CD4-positive, alpha-beta T cell treated with Interleukin-6 at 100 ng/mL for 8 hours (primary cell): ENCODE measurements around the gene LVRN.

ENCODE experiments used
- DNase-seq: peaks from one replicate; pipeline ENCODE4 v3.0.0-alpha.2; 2020; ENCODE audit warnings: mixed read lengths, low spot score

Gene LVRN

DNA sequence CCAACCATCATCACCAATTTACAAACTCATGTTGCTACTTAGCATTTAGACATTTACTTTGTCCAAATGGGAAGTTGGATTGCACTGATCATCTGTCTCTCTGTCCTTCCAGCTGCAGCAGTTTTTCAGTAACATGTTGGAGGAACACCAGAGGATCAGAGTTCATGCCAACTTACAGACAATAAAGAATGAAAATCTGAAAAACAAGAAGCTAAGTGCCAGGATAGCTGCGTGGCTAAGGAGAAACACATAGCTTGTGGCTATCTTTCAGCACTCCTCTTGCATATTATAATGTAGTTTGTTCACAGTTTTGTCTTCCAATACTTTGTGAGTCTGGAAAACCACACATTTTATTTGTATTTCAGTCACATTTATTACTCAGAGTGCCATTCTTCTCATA, 63.6 kb downstream of the LVRN start:
- DNase-seq = no peak

DNA sequence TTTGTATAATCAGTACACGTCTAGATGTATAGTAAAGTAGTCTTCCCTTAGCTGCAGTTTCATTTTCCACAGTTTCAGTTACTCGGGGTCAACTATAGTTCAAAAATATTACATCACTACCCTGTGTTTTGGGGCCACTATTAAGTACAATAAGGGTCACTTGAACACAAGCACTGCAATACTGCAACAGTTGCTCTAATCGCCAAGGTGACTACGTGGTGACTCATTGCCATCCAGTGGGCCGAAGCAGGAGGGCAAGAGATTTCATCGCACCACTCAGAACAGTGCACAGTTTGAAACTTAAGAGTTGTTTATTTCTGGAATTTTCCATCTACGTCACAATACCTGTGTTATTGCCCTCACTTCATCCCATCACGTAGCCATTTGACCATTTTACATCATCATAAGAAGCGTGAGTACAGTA, 69.8 kb downstream of the LVRN start, which contains the start of gene ARL14EPL:
ARL14EPL (plus strand) TSS at position 379 of the 424 bp plus-strand sequence. CDS start 18,994 bp downstream, outside the sequence.
- DNase-seq = no peak

DNA sequence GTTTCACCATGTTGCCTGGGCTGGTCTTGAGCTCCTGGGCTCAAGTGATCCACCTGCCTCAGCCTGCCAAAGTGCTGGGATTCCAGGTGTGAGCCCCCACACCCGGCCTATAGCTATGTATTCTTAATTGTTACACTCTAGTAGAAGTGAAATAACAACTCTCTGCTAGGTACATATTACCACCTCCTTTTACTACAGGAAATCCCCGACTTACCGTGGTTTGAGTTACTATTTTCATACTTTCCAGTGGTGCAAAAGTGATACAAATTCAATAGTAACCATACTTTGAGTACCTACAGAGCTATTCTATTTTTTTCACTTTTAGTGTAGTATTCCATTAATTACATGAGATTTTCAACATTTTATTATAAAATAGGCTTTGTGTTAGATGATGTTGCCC, 70.7 kb downstream of the LVRN start:
- no peak for DNase-seq

DNA sequence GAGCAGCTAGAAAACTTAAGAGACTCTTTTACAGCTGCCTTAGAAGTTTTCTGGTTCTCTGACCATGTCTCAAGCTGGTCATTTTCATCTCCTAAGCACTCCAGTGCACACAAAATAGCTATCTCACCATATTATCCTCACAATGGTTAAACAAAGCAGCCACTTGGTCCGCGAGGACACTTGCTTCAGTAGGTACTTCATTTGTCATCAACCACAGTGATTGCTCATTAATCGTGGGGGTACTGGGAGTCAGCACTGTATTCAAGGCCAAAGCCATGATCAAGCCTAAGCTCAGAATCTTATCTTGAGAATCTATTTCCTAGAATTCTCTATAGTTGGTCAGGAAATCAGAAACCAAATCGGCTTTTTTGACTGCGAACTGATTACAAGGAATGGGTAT, 72.8 kb downstream of the LVRN start:
- no peak for DNase-seq

DNA sequence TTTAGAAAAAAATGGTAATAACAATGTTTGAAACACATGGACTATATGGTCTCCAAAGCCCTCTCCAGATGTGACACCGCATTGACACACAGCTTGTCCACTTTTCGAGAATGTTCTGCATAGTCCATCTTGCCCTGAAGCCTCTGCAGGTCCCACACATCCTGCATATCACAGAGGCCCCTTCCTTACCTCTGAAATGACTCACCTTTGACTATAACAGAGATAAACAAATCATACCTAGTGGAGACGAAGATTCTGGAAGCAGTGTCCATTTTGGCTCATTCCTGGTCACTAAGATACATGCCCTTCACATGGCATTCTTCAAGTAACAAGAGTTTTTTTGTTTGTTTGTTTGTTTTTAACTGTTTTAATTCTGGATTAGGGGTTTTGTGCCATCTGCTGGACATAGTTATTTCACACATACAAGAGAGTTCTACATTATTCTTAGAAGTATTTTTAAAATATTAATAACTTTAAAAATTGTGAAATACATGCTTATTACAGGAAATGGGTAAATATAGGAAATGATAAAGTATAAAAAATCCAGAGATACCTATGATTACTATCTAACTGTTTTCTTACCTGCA, 75.1 kb downstream of the LVRN start:
- no peak for DNase-seq

DNA sequence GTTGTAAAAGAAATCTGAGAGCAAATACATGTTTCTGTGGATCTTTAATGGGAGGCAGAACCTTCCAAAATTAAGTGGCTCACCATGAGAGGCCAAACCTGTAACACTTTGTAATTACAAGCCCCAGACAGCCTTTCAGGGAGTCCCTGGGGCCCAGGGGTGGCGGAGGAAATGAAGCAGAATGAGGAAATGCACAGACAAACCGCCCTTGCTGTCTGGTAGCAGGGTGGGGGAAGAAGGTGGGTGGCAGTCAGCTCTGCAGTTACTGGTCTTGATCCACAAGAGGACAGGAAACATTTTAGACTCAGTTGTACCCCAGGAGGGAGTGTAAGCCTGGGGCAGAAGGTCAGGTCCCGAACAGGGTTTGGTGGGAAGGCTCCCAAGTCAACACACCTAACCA, 76.5 kb downstream of the LVRN start:
- no peak for DNase-seq

DNA sequence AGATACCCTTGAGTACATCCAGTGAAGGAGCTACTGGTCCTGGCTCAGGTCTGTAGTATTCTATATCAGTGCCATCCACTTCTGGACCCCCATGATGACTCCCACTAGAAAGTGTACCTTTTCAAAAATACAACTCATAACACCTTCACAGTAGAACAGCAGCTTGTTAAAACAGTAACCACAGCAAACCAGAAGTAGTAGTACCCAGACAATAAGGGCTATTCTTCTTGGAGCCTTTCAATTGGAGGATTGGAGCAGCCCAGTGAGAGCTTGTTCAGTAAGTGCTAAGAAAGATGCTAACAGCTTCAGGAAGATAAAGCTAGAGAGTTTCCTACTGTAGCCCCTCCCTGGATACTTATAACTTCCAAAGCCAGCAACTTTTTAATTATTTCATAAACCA, 80.1 kb downstream of the LVRN start:
- DNase-seq = no peak

DNA sequence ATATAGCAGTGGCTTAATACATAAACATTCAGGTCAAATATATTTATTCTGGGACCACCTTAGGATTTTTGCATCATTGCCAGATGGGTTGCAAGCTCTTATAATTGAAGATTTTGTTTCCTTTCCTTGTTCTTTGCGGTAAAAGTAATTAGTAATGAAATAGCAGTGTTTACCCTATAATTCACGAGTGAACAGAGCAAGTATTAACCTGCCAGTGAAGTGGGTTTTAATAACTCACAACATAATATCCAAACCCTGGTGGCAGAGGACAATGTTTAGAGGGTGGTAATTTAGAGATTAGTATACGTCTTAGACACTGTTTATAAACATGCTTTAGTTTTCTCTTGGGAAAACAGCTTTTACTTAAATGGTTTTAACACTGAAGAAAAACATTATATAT, 81.8 kb downstream of the LVRN start:
- no peak for DNase-seq

DNA sequence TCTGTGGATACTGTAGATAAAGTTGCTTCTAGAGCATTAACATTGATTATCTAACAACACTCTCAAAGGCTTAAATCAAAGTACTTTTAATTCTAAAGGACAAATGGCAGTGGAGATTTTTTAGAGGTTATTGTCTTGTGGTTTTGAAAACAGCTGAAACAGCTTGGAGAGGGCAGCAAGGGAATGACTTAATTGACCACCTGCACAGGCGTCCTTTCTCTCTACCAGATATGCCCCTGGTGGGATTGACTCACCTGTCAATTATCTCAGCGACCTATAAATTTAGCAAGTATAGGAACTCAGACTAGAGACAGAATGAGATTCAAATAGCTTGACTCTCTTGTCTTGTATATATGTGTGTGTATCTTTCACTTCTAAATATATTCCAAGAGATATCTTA, 83.5 kb downstream of the LVRN start:
- no peak for DNase-seq

DNA sequence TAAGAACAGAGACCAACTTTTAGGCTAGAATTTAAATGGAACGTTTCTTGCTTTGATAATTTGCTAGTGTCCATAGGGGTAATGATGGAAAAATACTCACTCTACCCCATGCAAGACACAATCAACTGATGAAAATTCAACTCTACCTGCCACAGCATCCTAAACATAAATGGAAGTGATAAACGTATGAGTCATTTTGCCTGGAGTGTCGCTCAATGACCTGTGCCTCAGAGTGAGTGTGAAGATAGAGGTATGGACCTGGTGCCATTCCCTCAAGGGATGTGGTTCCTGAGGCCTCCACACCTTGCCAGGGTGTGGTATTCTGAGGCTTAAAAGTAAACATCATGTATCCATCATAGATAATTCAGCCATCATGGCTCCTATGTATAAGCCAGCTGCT, 84.0 kb downstream of the LVRN start:
- DNase-seq = no peak

DNA sequence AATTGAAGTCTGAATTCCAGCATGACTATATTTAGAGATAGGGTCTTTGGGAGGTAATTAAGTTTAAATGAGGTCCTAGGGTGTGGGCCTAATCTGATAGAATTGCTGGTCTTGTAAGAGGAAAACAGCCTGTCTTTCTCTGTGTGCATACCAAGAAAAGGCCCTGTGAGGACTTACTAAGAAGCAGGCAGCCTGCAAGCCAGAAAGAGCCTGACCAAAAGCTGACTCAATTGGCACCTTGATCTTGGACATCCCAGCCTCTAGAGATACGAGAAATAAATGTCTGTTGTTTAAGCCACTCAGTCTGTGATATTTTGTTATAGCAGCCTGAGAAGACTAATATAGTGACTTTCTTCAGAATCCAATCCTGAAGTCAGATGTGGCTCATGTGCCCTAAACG, 84.5 kb downstream of the LVRN start:
- DNase-seq = no peak

DNA sequence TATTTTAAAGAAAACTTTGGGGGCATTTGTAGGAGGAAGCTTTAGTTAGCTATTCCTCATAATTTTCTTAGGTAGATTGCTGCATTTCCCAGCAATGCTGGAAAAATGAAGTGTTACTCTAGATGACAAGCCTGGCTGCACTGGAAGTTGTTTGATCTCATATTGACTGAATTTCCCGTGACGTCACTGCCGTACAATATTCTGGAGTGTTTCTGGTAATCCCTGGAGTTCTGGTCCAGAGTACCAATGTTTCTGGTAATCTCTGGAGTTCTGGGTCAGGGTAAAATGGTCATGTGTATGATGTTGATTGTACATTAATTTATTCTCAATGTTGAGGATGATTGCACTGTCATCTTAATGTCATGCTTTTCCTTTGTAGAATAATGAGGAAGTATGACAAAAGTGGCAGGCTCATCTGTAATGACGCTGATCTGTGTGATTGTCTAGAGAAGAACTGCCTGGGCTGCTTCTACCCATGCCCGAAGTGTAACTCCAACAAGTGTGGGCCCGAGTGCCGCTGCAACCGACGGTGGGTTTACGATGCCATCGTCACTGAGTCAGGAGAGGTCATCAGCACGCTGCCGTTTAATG, 96.2 kb downstream of the LVRN start:
- no peak for DNase-seq

DNA sequence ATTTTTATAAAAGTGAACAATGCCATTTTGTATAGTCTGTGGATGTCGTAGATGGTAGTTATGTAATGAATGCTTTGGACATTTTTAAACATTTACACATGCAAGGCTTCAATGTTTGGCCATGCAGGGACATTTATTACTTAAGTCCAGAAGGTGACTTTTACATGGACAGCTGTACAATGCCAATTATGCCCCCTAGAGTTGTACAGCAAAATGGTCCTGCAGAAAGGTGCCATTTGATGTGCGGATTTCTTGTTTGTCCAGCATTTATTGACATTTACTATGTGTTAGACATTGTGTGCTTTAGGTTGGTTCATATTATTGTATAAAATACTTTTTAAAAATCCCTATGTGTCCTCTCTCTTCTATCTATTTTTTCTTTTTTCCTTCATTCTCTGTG, 100.1 kb downstream of the LVRN start:
- DNase-seq = no peak

DNA sequence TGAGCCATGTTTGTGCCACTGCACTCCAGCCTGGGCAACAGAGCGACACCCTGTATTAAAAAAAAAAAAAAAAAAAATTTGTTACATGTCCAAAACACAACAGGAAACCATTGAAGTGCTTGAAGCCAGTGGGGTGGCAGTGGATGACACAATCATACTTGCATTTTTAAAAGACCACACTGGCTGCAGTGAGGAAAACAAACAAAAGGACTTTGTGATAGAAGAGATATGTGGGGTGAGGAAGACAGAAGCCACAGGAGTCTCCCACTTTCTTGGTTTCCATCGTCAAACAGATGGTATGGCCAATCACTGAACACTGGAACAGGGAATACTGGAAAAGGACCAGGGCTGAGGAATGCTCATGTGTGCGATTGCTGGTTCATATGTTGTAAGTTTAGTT, 101.7 kb downstream of the LVRN start:
- DNase-seq = no peak

DNA sequence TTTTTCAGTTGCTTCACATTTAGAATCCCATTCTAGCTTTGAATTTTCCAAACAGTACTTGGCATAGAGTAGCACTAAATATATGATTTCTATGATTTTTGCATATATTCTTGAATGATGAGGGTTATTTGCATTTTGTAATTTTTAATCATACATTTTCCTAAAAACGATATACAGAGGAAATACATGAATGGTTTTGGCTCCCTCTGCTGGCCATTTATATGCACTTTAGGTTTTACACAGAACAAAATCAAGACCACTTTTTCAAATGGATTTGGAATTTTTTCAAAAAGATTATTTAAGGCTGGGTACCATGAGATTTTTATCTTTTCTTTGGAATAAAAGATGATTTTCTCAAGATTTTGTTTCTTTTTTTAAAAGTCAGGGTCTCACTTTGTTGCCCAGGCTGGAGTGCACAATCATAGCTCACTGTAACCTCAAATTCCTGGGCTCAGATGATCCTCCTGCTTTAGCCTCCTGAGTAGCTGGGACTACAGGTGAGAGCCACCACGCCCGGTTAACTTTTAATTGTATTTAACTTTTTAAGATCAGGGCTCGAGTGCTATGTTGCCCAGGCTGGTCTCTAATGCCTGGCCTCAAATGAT, 105.9 kb downstream of the LVRN start:
- DNase-seq = peak; percentile 38

DNA sequence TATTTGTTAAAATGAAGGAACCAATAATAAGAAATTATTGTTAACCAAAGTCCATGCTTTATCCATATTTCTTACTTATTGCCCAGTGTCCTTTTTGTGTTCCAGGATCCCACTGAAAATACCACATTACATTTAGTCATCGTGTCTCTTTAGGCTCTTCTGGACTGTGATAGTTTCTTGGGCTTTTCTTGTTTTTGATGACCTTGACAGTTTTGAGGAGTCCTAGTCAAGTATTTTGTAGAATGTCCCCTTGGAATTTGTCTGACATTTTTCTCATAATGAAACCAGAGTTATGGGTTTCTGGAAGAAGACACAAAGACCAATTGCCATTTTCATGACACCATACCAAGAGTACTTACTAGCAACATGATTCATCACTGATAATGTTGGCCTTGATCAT, 108.9 kb downstream of the LVRN start:
- no peak for DNase-seq

DNA sequence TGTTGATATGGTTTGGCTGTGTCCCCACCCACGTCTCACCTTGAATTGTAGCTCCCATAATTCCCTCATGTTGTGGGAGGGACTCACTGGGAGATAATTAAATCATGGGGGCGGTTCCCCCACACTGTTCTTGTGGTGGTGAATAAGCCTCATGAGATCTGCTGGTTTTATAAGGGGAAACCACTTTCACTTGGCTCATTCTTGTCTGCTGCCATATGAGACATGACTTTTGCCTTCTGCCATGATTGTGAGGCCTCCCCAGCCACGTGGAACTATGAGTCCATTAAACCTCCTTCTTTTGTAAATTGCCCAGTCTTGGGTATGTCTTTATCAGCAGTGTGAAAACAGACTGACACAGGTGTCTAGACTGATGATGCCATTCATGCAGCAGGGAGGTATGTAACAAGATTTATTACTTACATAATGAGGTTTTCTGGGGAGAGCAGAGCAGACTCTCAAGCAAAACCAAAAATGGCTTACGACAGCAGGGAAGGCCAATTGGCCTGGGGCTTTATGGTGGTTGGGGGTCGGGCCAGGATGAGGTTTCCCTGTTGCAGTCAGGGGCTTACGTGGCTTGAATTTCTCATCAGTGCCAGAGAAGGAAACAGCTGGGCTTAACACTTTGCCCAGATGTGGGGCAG, 113.0 kb downstream of the LVRN start:
- DNase-seq = no peak

DNA sequence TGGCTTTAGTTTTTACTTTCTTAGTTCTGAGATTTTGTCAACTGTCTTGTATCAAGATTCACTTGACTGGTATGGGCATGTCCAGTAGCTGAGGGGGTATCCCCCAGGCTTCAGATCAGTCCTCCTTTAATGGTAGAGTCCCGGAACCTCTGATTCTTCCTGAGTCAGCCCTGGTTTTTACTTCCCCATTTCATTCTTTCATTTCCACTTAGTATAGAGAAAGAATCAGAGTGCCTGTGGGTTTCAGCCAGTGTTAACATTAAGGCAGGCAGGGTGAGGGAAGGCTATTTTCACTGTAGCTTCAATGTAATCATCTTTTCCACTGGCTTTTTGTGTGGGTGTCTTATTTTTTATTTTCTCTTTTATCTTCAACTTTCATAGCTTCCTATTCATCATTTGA, 114.2 kb downstream of the LVRN start:
- no peak for DNase-seq
